GM18520 (cell line): ENCODE results near the gene PNLIPRP3.

Experiments used
- ATAC-seq: cut with Tn5 transposase; IDR thresholded peaks from one replicate; pipeline ENCODE4 v1.9.1; 2021; ENCODE audit not compliant: unreplicated experiment

PNLIPRP3 gene

DNA sequence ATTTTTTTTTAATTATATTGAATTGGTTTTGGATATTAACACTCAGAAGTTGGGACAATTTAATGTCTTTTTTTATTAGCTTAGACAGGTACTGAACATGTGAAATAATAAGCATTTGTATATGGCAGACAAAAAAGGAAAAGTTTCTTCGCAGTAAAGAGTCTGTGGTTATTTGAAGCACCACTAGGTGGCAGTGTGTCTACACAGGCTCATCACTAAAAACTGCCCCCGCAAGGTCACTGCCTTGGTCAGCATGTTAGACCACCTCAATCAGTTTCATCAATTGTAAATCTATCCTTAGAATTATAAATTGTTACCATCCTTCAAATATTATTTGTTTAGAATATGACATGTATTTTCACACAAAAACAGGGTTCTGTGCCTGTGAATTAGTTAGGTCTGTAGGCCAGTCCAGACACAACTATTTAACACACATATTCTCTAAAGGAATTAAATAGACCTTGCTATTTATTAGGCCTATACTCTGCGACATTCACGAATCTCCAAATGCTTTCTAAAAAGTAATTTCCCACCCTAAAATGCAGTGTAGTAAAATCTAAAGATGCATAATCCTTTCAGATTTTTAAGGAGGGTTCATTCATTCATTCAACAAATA lies 17.0 kb downstream of the PNLIPRP3 start:
- ATAC-seq, result no peak

- no peak for ATAC-seq
These were observed 23.2 kb downstream of the PNLIPRP3 start for GRCh38 chr10:116450861-116451260.

- no peak for ATAC-seq
These were observed 24.2 kb downstream of the PNLIPRP3 start for GRCh38 chr10:116451711-116452337.

- ATAC-seq, result no peak
These were observed 24.7 kb downstream of the PNLIPRP3 start for GRCh38 chr10:116452338-116452720.

DNA sequence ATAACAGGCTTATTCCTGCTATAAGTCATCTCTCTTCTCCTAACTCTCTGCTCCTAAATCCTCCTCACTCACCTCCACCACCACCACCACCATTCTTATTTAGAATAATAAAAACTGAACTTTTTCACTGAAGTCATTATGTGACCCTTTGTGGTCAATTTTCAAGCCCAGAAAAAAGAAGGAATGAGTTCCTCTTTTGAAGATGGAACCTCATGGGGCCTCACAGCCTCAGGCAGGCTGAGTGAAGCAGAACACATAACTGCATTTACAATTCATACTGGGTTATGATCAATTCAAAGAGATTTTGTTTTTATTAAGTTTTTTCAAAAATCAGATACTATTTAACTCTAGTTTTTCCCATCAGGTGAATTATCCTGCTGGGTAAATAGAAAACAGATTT lies 29.8 kb downstream of the PNLIPRP3 start:
- no peak for ATAC-seq

GRCh38 chr10:116460219-116460618 lies 32.6 kb downstream of the PNLIPRP3 start:
- no peak for ATAC-seq

DNA sequence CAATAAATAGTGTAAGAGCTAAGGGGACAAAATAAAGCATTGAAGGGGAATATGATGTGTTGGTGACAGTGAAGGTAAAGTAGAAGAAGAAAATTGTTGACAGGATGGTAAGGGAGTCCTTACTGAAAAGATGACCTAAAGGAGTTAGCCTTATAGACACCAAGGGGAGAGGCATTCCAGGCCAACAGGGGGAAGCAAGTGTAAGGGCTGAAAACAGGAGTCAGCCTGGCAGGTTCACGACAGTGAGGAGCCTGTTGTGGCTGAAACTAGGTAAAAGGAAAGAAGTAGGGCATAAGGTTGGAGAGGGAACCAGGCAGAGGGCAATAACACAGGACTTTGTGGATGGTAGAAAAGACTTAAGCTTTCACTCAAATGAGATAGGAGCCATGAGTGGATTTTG lies 34.0 kb downstream of the PNLIPRP3 start:
- no peak for ATAC-seq

GRCh38 chr10:116464257-116464656 lies 36.6 kb downstream of the PNLIPRP3 start:
- ATAC-seq, result no peak

- ATAC-seq, result no peak
These were observed 37.9 kb downstream of the PNLIPRP3 start for GRCh38 chr10:116465546-116465945.

GRCh38 chr10:116466715-116467422 lies 39.2 kb downstream of the PNLIPRP3 start:
- ATAC-seq, result no peak

GRCh38 chr10:116469437-116469836 lies 41.8 kb downstream of the PNLIPRP3 start:
- ATAC-seq, result no peak

DNA sequence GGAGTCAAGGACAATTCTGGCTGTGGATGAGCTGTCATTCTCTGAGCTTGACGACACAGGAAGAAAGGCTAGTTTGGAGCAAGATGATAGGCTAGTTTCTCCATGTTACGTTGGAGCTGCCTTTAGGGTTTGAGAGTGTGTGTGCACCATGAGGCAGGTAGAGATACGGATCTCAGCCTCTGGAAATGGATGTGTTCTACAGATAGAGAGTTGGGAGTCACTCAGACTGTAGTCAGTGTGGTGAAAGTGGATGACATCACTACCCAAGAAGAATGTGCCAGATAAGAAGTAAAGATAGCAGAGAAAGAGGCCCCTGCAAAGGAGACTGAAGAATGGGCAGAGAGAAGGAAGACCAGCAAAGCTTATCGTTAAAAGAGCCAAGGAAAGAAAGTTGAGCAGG lies 42.4 kb downstream of the PNLIPRP3 start:
- ATAC-seq, result no peak

- no peak for ATAC-seq
These were observed 43.2 kb downstream of the PNLIPRP3 start for GRCh38 chr10:116470768-116471415.

- no peak for ATAC-seq
These were observed 45.2 kb downstream of the PNLIPRP3 start for GRCh38 chr10:116472891-116473290.

- ATAC-seq, result no peak
These were observed 48.2 kb downstream of the PNLIPRP3 start for GRCh38 chr10:116475866-116476265.

- ATAC-seq, result no peak
These were observed 48.8 kb downstream of the PNLIPRP3 start for GRCh38 chr10:116476461-116476860.

GRCh38 chr10:116477986-116478664 lies 50.5 kb downstream of the PNLIPRP3 start:
- no peak for ATAC-seq

DNA sequence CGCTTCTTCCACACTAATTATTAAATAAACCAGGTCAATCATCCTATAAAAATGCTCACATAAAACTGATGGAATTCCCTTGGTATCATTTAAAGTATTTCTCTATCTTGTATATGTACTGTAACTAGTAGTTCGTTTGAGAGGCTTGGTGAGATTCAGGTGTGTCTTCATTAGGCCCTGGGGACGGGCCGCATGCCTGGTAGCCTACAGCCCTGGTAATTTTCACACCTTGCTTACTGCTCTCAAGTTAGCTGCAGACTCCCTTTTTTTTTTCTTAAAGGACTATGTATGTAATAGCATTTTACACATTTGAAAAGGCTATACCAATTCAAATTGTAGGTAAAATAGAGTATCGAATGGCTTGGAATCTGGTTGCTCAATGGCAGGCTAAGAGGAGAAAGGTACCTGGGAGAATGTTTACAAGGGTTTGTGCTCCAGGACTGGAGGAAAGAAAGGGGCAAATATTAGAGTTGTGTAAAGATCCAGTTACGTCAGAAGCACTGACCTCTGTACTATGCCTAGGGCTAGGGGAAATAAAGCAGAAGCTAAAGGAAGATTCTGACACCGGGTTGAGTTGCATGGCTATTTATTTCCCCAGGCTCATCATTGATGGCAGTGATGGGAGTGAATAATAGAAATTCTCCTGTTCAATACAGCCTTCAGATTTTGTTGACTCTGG lies 59.3 kb downstream of the PNLIPRP3 start:
- ATAC-seq, result no peak

- ATAC-seq, result no peak
These were observed 60.1 kb downstream of the PNLIPRP3 start for GRCh38 chr10:116487522-116488430.

GRCh38 chr10:116489460-116489859 lies 61.8 kb downstream of the PNLIPRP3 start:
- ATAC-seq, result no peak
